NAMALWA (cell line): ENCODE results near the gene CDH5.

ENCODE experiments used
- DNase-seq: peaks from one replicate; pipeline ENCODE4 v3.0.0-alpha.2; 2015; ENCODE audit warnings: low spot score

Gene CDH5

DNA sequence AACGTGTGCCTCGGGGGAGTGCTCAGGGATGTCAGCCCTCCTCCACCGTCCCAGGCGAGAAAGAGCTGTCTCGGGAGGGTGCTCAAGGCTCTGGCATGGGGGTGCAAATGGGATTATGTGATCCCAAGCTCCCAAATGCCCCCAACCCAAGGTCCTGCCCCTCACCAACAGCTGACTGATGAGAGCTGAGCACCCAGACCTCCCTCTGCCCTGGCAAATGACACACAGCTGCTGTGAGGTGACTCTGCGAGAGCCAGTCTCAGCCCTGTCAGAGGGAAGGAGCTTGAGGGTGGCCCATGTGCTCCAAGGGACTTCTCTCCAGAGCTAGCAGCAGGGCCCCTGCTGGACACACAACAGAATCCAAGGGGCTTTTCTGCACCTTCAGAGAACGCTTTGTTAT, 7.7 kb downstream of the CDH5 start:
- no peak for DNase-seq

DNA sequence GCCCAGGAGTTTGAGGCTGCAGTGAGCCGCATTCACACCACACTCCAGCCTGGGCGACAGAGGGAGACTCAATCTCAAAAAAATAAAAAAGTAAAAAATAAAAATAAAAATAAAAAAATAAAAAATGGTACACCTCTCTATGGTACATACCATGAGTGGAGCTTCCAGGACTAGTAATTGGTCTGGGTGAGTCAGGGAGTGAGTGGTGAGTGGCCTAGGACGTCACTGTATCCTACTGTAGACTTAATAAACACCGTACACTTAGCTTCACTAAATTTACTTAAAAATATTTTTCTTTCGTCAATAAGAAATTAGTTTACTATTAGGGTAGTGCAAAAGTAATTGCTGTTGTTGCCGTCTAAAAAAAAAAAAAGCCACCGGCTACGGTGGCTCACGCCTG, 9.0 kb downstream of the CDH5 start:
- DNase-seq: no peak

DNA sequence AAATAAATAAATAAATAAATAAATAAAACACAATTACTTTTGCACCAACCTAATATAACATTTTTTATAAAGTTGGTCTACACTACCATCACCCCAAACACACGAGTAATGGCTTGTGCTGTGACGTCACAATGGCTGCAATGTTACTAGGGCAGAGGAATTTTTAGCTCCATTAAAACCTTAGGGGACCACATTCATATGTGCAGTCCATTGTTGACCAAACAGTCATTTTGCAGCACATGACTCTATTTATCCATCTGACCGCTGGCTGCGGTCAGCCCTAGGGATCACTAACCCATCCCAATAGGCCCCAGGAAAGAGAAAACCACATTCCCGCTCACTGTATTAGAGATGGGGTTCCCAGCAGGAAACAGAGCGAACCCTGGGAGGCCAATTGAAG, 9.6 kb downstream of the CDH5 start:
- no peak for DNase-seq

DNA sequence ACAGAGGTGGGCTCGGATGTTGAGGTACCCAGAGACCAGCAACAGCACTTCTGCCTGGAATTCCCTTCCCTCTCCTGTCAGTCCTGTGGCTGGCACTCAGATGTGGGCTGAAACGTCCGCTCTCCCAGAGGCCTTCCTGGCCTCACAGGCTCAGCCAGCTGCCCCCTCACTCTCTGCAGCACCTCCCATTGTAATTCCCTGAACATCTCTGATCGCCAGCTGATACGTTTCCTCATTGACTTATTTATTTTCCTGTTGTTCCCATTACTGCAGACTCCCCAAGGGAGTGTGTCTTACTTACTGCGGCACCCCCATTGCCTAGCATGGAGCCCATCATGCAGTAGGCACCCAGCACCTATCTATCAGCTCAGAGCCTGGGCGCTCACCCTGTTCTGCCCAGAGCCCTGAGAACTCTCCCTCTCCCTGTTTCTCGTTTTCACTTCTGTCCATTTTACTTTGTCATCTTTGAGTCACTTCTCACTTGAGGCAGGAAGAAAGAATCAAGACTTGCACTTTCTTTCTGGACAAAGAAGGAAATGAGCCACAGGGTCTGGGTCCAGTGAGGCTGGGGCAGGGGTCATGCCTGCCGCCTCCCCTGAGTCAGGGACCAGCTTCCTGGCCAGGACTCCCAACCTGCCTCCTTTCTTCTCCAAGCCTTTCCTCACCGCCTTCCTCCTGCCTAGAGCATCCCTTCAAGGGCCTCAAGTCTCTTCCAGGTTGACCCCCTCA, 10.2 kb downstream of the CDH5 start:
- no peak for DNase-seq

DNA sequence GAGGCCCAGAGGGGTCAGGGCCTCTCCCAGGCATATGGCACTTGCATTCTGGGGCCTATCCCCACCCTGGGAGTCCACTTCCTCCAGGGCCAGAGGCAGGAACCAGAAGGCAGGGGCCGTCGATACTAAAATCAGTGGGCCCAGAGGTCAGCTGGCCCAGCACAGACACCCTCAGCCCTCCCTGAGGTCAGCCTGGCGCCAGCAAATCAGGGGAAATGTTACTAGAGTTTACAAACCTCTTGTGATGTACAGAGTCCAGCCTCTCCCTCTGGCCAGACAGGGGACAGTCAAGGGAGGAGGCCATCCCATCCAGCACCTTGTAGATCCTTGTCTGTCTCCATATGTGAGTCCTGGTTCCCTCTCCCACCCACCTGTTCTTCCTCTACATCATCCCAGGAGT, 10.8 kb downstream of the CDH5 start:
- DNase-seq: no peak

DNA sequence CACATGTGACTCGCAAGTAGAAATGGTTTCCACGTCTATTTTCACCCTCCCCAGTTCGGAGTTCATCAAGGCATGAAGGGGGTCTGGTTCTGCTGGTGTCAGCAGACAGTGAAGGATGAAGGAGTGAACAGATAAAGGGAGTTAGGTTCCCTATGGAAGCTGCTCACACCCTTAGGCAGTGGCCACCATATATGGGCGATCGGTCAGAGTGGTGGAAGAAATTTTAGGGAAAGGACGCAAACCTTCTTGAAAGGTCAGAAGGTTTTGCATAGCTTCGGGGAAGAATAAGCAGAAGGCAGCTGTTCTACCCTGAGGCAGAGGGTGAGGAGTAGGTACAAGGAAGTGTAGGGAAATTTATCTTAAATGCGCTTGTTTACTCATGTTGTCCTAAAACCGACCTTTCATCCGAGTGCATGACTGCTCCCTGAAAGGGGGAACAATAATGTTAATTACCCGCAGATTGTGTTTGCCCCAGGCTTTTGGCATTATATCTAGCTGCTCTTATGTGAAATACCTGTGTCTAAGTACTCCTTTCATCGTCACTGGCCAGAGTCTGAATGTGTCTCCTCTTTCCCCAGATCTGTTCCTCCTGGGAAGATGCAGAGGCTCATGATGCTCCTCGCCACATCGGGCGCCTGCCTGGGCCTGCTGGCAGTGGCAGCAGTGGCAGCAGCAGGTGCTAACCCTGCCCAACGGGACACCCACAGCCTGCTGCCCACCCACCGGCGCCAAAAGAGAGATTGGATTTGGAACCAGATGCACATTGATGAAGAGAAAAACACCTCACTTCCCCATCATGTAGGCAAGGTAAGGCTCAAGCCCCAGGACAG, 12.5 kb downstream of the CDH5 start:
- no peak for DNase-seq

DNA sequence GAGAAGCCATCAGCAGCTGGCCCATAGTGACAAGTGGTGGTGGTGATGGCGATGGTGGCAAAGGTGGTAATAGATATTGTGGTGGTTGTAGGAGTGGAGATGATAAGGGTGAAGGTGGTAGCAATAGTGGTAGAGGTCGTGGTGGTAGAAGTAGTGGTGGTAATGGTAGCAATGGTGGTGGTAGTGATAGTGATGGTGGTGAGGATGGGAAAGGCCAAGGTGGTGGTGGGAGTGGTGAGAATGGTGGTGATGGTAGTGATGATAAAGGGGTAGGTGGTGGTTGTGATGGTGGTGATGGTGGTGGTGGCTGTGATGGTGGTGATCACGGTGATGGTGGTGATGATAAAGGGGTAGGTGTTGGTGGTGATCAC, 13.1 kb downstream of the CDH5 start:
- no peak for DNase-seq

DNA sequence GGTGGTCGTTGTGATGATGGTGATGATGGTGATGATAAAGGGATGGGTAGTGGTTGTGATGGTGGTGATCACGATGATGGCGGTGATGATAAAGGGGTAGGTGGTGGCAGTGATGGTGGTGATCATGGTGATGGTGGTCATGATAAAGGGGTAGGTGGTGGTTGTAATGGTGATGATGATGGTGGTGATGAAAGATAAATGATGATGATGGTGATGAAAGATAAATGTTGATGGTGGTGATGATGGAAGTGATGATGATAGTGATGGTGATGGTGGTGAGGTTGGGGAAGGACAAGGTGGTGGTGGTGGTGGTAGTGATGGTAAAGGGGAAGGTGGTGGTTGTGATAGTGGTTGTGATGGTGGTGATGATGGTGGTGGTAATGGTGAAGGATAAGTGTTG, 13.9 kb downstream of the CDH5 start:
- no peak for DNase-seq

DNA sequence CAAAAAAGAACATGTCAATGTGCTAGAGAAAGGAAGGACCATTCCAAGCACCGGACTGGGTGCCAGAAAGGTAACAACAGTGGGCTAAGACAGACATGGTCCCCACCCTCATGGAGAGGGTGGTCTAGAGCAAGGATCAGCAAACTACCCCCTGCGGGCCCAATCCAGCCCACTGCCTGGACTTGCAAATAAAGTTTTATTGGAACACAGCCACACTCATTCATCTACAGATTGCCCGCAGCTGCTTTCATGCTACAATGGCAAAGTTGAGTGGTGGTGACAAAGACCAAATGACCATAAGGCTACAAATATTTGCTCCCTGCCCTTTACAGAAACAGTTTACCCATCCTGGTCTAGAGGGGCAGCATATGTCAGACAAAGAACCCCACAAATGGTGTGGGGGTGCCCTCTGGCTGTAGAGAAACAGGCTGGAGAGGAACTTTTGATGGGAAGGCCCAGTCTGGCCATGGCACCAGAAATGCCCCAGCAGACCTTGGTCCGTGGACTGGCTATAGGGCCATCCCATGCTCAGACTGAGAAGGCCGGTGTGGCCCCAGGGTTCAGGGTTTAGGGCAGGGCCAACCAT, 15.2 kb downstream of the CDH5 start:
- DNase-seq: no peak

DNA sequence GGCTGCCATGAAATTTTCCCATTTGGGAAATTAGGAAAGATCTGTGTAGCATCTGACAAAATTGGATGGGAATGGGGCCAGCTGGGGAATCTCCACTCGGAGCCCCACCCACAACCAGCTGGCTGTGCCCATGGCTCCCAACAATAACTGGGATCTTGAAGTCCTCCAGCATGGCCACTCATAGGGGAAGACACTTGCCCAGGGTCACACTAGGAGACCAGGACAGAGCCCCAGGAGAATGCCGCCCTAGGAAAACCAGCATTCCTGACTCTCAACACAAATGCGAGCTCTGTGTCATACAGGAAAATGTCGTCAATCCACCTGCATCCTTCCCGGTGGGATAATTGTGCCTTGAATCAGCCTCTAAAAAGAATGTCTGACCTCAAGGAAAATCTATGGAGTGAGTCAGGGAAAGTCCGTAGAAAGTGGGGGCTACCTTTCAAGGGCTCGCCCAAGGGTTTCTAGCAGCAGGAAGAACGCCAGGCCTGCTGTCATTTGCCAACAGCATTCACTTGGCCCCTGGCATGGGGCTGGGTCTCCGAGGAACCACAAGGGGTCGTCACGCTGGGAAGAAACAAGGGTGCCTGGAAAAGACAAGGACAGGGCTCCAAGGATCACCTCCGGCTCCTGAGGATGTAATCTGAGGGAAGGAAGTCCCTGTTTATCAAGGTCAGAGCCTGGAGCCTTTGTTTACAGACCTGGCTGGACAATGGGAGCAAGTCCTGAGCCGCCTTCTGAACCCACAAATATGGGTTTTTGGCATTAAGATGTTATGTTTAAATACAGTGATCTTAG, 15.9 kb downstream of the CDH5 start:
- no peak for DNase-seq

DNA sequence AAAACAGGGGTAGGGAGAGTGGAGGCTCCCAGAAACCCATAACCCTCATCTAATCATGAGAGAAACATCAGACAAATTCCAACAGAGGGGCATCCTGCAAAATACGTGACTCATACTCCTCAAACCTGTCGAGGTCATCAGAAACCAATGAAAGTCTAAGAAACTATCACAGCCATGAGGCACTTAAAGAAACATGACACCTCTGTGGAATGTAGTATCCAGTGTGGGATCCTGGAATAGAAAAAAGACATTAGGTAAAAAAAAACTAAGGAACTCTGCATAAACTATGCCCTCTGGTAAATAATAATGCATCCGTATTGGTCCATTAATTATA, 16.4 kb downstream of the CDH5 start:
- DNase-seq: no peak

DNA sequence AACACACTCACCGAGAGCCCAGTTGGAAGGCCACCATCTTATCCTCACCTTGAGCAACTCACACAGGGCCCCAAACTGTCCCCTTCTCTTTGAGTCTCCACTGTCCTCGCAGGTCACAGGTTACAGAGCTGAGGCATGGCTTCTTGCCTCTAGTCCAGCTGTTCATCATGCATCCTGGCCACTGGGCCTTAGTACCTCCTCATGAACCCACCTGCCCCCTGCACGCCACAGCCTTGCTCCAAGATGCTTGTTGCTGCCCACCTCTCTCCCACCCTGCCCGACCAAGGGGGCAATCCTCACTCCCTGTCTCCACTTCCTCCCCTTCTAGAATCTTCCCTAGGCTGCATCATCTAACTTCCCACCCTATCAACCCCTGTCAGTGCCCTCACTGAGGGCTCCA, 17.1 kb downstream of the CDH5 start:
- no peak for DNase-seq

DNA sequence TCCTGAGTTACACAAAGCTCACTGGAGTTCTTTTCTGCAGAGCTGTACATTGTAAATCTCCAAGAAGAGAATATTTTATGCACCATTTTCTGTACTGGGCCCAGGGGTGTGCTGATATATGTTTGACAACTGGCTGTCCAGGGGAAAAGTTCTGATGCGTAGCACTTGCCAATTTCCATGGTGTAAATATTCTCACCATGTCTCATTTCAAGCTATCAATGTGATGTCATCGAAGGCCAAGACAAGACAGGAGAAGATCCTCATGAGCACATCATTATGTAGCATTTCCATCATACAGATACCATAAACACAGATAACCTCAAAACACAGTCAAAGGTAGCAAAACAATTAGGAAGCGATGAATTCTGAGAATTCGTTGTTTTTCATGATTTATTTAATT, 18.9 kb downstream of the CDH5 start:
- DNase-seq: no peak

DNA sequence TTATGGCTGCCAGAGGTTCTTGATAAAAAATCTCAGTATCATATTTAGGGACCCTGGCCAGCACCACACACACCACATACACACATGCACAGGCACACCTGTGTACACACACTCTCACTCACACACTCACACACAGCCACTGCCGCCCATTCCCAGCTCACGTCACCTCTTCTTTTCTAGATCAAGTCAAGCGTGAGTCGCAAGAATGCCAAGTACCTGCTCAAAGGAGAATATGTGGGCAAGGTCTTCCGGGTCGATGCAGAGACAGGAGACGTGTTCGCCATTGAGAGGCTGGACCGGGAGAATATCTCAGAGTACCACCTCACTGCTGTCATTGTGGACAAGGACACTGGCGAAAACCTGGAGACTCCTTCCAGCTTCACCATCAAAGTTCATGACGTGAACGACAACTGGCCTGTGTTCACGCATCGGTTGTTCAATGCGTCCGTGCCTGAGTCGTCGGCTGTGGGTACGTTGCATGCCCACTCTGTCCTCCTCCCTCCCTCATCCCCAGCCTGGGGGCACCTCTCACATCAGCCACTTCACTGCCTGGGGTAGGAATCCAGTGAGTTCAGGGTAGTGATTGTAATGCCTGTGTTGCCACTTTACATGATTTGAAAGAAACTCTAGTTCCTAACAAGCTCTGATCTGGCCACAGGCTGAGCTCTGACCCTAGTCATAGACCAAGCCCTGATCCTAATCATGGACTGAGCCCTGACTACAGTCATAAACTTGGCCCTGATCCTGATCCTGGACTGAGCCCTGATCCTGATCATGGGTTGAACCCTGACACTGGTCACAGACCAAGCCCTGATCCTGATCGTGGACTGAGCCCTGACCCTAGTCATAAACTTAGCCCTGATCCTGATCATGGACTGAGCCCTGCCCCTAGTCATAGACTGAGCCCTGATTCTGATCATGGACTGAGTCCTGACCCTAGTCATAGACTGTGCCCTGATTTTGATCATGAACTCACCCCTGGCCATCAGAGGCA, 20.4 kb downstream of the CDH5 start:
- no peak for DNase-seq

DNA sequence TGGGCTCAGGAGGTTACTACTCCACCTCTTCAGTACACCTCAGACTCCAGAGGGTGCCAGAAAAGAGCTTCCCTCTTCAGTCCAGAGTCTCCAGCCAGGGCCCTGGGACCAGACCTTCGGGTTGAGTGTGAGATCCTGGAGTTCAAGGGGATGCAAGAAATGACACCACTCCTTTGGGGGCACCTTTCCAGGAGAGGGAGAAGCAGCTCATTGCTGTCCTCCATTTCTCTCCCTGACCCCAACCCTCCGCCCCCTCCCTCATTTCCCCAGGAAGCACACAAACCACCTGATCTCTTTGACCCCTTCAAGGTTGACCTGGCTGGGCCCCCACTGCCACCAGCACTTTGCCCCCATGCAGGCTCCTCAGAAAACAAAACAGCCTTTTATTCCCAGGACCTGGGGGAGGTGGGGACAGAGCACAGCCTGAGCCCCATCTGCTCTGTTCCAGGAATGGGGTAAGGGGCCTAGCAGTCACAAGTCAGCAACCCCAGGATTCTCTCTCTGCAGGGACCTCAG, 21.4 kb downstream of the CDH5 start:
- no peak for DNase-seq

DNA sequence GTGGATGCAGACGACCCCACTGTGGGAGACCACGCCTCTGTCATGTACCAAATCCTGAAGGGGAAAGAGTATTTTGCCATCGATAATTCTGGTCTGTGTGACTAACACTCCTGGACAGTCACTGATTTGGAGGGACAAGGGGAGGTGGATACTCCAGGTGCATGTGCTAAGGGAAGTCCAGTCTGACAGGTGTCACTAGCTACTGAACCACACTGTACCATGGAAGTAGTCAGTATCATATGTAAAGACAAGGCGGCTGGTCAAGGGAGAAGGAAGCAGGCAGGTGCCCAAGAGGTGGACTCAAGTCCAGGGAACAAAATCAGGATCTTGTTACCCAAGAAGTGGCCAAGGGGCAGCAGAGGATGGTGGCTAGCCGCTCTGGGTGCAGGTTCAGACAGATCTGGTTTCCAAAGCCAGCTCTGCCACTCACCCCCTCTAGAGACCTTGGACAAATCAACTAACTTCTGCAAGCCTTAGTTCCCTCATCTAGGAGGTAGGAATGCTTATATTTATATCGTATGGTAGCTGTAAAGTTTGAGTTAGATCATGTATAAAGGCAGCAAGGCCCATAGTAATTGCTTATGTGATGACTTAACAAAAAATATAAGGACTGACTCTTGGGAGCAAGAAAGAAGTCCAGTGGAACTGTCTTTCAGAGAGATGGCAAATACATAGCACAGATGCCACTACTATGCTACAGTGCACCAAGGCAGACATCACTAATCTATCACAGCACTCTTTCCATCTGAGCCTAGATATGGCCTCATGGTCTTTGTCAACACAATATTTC, 22.1 kb downstream of the CDH5 start:
- DNase-seq: no peak

DNA sequence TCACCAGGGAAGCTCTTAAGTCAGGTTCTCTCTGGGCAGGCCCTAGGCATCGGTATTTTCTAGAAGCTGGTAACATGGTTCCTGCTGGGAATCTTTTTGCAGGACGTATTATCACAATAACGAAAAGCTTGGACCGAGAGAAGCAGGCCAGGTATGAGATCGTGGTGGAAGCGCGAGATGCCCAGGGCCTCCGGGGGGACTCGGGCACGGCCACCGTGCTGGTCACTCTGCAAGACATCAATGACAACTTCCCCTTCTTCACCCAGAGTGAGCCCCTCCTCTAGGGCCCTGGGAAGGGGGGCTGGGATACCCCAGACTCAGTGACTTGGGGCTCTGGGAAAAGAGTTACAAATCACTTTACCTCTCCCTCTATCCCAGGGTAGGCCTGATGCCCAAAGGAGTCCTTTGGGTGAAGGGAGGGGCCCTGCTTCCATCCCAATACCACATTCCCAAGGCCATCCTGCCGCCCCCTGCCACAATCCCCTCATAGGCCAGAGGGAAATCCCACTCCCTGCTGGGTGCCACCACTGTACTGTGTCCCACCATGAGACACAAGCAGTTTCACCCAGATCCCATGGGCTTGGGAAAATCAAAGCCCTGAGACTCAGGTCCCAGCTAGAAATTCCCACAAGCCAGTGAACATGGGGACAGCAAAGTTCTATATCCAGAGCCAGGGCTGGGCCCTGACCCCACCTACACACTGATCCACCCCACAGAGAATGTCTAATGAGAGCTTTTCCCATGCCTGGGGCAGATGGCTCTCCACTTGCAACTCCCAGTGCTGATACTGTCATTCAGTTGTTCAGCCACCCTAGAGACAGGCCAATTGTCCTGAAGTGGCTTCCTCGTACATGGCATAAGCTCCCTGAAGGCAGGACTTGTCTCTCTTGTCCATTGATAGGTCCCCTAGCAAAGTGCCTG, 23.0 kb downstream of the CDH5 start:
- no peak for DNase-seq

DNA sequence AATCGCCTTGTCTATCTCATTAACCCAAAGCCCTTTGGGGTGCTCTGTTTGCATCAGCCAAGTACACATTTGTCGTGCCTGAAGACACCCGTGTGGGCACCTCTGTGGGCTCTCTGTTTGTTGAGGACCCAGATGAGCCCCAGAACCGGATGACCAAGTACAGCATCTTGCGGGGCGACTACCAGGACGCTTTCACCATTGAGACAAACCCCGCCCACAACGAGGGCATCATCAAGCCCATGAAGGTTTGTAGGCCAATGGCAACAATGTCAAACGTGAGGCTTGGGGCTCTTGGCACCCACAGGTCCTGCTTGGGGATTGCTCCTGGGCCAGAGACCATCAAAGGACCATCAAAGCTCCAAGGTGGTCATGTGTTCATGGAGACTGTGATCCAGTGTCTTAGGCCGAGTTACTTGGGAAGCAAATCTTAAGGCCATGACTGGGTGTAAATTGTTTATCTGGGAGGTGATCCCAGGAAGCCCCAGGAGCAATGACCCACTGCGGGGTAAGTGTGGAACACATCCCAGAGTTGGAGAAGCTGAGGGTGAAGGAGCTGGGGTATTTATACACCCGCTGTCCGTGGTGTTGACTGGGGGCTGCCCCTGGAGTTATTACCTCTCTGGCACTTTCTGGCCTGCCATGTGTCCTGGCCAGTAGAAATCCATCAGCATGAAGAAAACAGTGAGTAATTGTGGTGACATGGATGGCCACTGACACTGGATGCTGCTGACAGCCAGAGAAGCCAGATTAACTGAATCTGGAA, 24.0 kb downstream of the CDH5 start:
- no peak for DNase-seq
